IMR-90 (cell line): ENCODE results near the gene SPATA21. TPM values are rescaled to one million over a fixed set of nuclear protein-coding genes. Genes with fewer than 3 reads are reported as not detected.

Experiments
- ATAC-seq: fragments of 200-7000 bp; cut with Tn5 transposase; 2 replicates; pipeline ENCODE4 v1.9.1; 2020; ENCODE audit warnings: low read depth, mild to moderate bottlenecking, moderate library complexity
- BruUV-seq: library from RNA; stranded (reverse); fragments of 400-500 nt; replicated peaks from 2 replicates; lab custom pipeline; 2021; lab: Mats Ljungman, UMichigan
- CTCF ChIA-PET: fragments of 300-600 bp; formaldehyde crosslinking; extraction: SDS; loops from one replicate; lab custom pipeline; 2021; ENCODE audit warnings: antibody characterized with exemption; lab: Yijun Ruan, JAX
- POLR2A ChIA-PET: fragments of 300-600 bp; sonication (Branson Sonifier 250); formaldehyde crosslinking; loops from one replicate; lab custom pipeline; 2022; ENCODE audit warnings: antibody characterized with exemption; ENCODE audit not compliant: unreplicated experiment; lab: Charles Lee
- DNase-seq: peaks from one replicate; pipeline ENCODE4 v3.0.0; 2013
- H2AFZ ChIP-seq: replicated peaks from 2 replicates; pipeline ENCODE3; 2013; ENCODE audit warnings: low read length, mild to moderate bottlenecking; ENCODE audit not compliant: poor library complexity
- H2AK5ac ChIP-seq: 2 replicates; pipeline ENCODE4 v1.6.1; 2013; ENCODE audit warnings: low read depth, low read length, inconsistent platforms
- H2AK9ac ChIP-seq: replicated peaks from 2 replicates; pipeline ENCODE3; 2013; ENCODE audit warnings: mild to moderate bottlenecking, low read depth, low read length, moderate library complexity; ENCODE audit not compliant: poor library complexity
- H2BK120ac ChIP-seq: 2 replicates; pipeline ENCODE4 v1.6.1; 2013; ENCODE audit warnings: low read depth, low read length, inconsistent platforms
- H2BK15ac ChIP-seq: 3 replicates; pipeline ENCODE4 v1.6.1; 2013; ENCODE audit warnings: low read depth, low read length, inconsistent platforms
- H2BK20ac ChIP-seq: 2 replicates; pipeline ENCODE4 v1.6.1; 2013; ENCODE audit warnings: low read depth, mild to moderate bottlenecking, inconsistent platforms, low read length, moderate library complexity
- H2BK5ac ChIP-seq: 2 replicates; pipeline ENCODE4 v1.6.1; 2013; ENCODE audit warnings: mild to moderate bottlenecking, low read depth, low read length, inconsistent platforms; ENCODE audit not compliant: poor library complexity, severe bottlenecking
- H3K14ac ChIP-seq: replicated peaks from 2 replicates; pipeline ENCODE4 v1.6.1; 2013; ENCODE audit warnings: low read depth, low read length, inconsistent platforms
- H3K18ac ChIP-seq: 2 replicates; pipeline ENCODE4 v1.6.1; 2013; ENCODE audit warnings: low read depth, low read length, control low read depth
- H3K23ac ChIP-seq: 2 replicates; pipeline ENCODE4 v1.6.1; 2013; ENCODE audit warnings: low read depth, low read length, inconsistent platforms
- H3K27ac ChIP-seq: 2 replicates; pipeline ENCODE4 v1.5.1; 2013; ENCODE audit warnings: mild to moderate bottlenecking, control low read depth, low read length; ENCODE audit not compliant: insufficient read depth
- H3K27me3 ChIP-seq: 2 replicates; pipeline ENCODE4 v1.6.1; 2013; ENCODE audit warnings: low read length; ENCODE audit not compliant: control insufficient read depth, insufficient read depth
- H3K36me3 ChIP-seq: 2 replicates; pipeline ENCODE4 v1.6.1; 2013; ENCODE audit warnings: low read length, mixed read lengths; ENCODE audit not compliant: control insufficient read depth, insufficient read depth
- H3K4ac ChIP-seq: 2 replicates; pipeline ENCODE4 v1.6.1; 2013; ENCODE audit warnings: low read depth, low read length, inconsistent platforms
- H3K4me1 ChIP-seq: 2 replicates; pipeline ENCODE4 v1.6.1; 2013; ENCODE audit warnings: low read length, mixed read lengths; ENCODE audit not compliant: control insufficient read depth, insufficient read depth
- H3K4me2 ChIP-seq: 2 replicates; pipeline ENCODE4 v1.6.1; 2013; ENCODE audit warnings: low read depth, mild to moderate bottlenecking, control low read depth, low read length, moderate library complexity
- H3K4me3 ChIP-seq: 2 replicates; pipeline ENCODE4 v1.5.1; 2013; ENCODE audit warnings: low read depth, mild to moderate bottlenecking, control low read depth, low read length, moderate library complexity; ENCODE audit not compliant: insufficient read depth
- H3K56ac ChIP-seq: 2 replicates; pipeline ENCODE4 v1.6.1; 2013; ENCODE audit warnings: low read length, inconsistent platforms; ENCODE audit not compliant: insufficient read depth; ENCODE audit errors: extremely low read depth
- H3K79me1 ChIP-seq, 2 experiments: 2 replicates each; pipeline ENCODE4 v1.6.1; 2013; ENCODE audit warnings: low read length in 2 of 2, inconsistent platforms in 1 of 2, low read depth in 1 of 2
- H3K9ac ChIP-seq: 2 replicates; pipeline ENCODE4 v1.6.1; 2013; ENCODE audit warnings: low read depth, low read length, control low read depth
- H3K9me1 ChIP-seq: 2 replicates; pipeline ENCODE4 v1.6.1; 2013; ENCODE audit warnings: low read length, inconsistent platforms; ENCODE audit not compliant: insufficient read depth
- H3K9me3 ChIP-seq: 2 replicates; pipeline ENCODE4 v1.6.1; 2013; ENCODE audit warnings: low read length; ENCODE audit not compliant: control insufficient read depth, insufficient read depth
- H4K20me1 ChIP-seq: 2 replicates; pipeline ENCODE4 v1.6.1; 2013; ENCODE audit warnings: low read length, inconsistent platforms; ENCODE audit not compliant: insufficient read depth
- H4K5ac ChIP-seq: 2 replicates; pipeline ENCODE4 v1.6.1; 2013; ENCODE audit warnings: mild to moderate bottlenecking, low read depth, low read length, control low read depth
- H4K8ac ChIP-seq, 2 experiments: 2 replicates each; pipeline ENCODE4 v1.6.1; 2013; ENCODE audit warnings: low read depth in 2 of 2, low read length in 2 of 2, control low read depth in 1 of 2, inconsistent platforms in 1 of 2
- H4K91ac ChIP-seq: 2 replicates; pipeline ENCODE4 v1.6.1; 2013; ENCODE audit warnings: low read depth, low read length, inconsistent platforms; ENCODE audit not compliant: insufficient read depth
- MAFK ChIP-seq: IDR thresholded peaks from 2 replicates; pipeline ENCODE4 v1.6.1; 2012; ENCODE audit warnings: low read depth, low read length, improper control_type of control experiment
- POLR2A ChIP-seq: IDR thresholded peaks from 2 replicates; pipeline ENCODE4 v1.6.1; 2012; ENCODE audit warnings: mild to moderate bottlenecking, low read depth, low read length
- WGBS, 2 experiments: methylation state at CpG; one replicate each; pipeline versions ENCODE4 v1.1.5 to v1.1.7; 2013; ENCODE audit warnings: missing lambda C conversion rate in 2 of 2; ENCODE audit not compliant: insufficient read length in 1 of 2; ENCODE audit errors: extremely low coverage in 2 of 2; 5-methylcytosine and 5-hydroxymethylcytosine counted together
- dilution Hi-C: fragments of 300-500 bp; cut with HindIII; formaldehyde crosslinking; loops from one replicate; pipeline ENCODE4 v1.14.3; 2018; ENCODE audit warnings: low sequenced_read_pairs; ENCODE audit not compliant: unreplicated experiment
- in situ Hi-C: fragments of 300-500 bp; cut with MboI; formaldehyde crosslinking; loops from 3 replicates; pipeline ENCODE4 v1.14.3; 2019; ENCODE audit warnings: low sequenced_read_pairs, inconsistent platforms, mixed read lengths
- intact Hi-C: fragments of 100-400 bp; cut with micrococcal nuclease; formaldehyde crosslinking; loops from 2 replicates; pipeline ENCODE4 v1.10.0; 2022
- polyA plus RNA-seq, 3 experiments: library from polyadenylated mRNA; depleted of rRNA; stranded (reverse); fragments of >200 nt; gene quantifications; 2 replicates each; pipeline ENCODE4 v1.2.3, GENCODE V29; 2012; ENCODE audit warnings: low replicate concordance in 1 of 3
- total RNA-seq: library from RNA; depleted of rRNA; stranded (reverse); fragments of >200 nt; gene quantifications from 2 replicates; pipeline ENCODE4 v1.2.3, GENCODE V29; 2012

SPATA21 gene
- total and polyA plus RNA-seq, 2 of the 4 experiments (the other 2 are of a cell fraction): not detected

DNA sequence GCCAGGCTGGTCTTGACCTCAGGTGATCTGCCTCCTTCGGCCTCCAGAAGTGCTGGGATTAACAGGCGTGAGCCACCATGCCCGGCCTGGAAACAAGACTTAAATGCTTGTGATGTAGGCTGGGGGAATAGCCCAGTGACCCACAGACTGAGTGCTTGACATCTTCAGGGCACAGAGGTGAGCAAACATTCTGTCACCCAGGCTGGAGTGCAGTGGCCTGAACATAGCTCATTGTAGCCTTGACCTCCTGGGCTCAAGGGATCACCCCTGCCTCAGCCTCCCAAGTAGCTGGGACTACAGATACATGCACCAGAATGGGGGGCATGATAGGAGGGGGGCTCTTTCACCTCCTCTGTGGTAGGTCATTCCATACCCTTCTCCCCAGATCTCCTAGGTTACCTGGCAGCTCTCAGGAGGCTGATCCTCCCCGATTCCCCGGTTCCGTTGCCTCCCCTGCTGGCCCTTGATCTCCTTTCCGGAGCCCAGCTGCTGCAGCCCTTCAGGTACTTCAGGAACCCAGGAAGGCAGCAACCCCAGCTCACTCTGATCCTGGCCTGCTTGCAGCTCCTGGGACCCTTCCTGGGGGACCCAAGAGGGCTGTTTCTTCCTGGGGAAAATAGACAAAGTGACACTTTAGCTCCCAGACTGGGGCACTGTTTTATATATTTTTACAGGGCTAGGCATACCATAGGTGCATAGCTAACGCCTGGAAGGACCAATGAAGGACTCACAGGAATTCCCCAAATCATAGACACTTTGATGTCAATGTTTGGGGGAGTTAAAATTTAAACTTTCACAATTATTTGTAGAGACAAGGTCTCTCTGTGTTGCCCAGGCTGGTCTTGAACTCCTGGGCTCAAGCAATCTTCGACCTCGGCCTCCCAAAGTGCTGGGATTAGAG lies 11.8 kb downstream of the SPATA21 start:
- Histone ChIP-seq H2AK9ac (no peak overlapping the region), H4K20me1 (no peaks in the 10 kb centered on the region), H3K36me3 (no peaks in the 10 kb centered on the region), H2BK20ac (no peak overlapping the region), H2AK5ac (no peak overlapping the region), H3K23ac (no peak overlapping the region), H3K4ac (no peak overlapping the region), H3K4me1 (no peaks in the 10 kb centered on the region), H3K18ac (no peak overlapping the region), H3K9me3 (no peaks in the 10 kb centered on the region), H3K27me3 (peaks cover 6% of the 10 kb centered on the region), H2BK15ac (no peak overlapping the region), H4K5ac (no peak overlapping the region), H2BK120ac (no peak overlapping the region), H3K9ac (no peak overlapping the region), H3K14ac (no peak overlapping the region), H3K4me3 (no peak overlapping the region), H2AFZ (no peak overlapping the region), H4K8ac (no peak overlapping the region), H3K56ac (no peak overlapping the region), H4K91ac (no peak overlapping the region), H3K27ac (no peak overlapping the region), H3K4me2 (no peak overlapping the region), H3K9me1 (no peaks in the 10 kb centered on the region; the same call in 1 of the 2 replicates), H3K79me1 (no peaks in the 10 kb centered on the region), H2BK5ac (no peak overlapping the region)
- intact Hi-C loops (no loop called here), in situ Hi-C loops (no loop called here), dilution Hi-C loops (no loop called here)
- no TSS peak for BruUV-seq
- CTCF ChIA-PET: no interaction called here
- POLR2A ChIA-PET: no interaction called here
- DNase-seq (no peak), ATAC-seq (no peak)
- TF ChIP-seq MAFK (no peak), POLR2A (no peak)
- WGBS, 2 experiments: 72% methylated on average over 6 of the region's 10 CpGs; no CpG with 5 or more reads in 1 of the 2 experiments
